ENCODE data around the gene WIPF2. TPM values are rescaled to one million over a fixed set of nuclear protein-coding genes. Genes with fewer than 3 reads are reported as not detected.
A peak's percentile ranks its signal among the peaks of the same experiment; 100 is the strongest.
"Not testable (repeated sequence)": the region's sequence is repeated elsewhere in the genome, so short reads cannot be mapped to it uniquely, and the experiment has no call there.

Gene WIPF2
- polyA plus RNA-seq, 1 donor (not counting 4 experiments of a cell fraction or from before 2014, with no cell fraction given) = 8.5 TPM

- dilution Hi-C loops (cut with MboI; ENCODE audit: extremely low pct_ligation_motif_present, low sequenced_read_pairs) = loop anchor here (5.0 kb wide), 1 partner anchor 59 kb away; the partner anchor contains the start of gene GJD3
- peaks cover 31% of the 10 kb centered on the region for H3K4me1 ChIP-seq (ENCODE audit: control insufficient read depth, extremely low read depth, insufficient read depth, low read length)
- H3K27ac ChIP-seq (ENCODE audit: control insufficient read depth, insufficient read depth, low read length) = no peak overlapping the region
- H3K4me2 ChIP-seq (ENCODE audit: control insufficient read depth, extremely low read depth, insufficient read depth, low read depth, low read length) = no peak overlapping the region
- FAIRE-seq (peak; percentile 43), DNase-seq (ENCODE audit: low read depth, low spot score) (no peak)
- no peaks in the 10 kb centered on the region for H4K20me1 ChIP-seq (ENCODE audit: control insufficient read depth, extremely low read depth, insufficient read depth, low read length)
- H3K27me3 ChIP-seq (ENCODE audit: control insufficient read depth, extremely low read depth, insufficient read depth, low read length) = no peaks in the 10 kb centered on the region
- H3K79me2 ChIP-seq (ENCODE audit: control insufficient read depth, insufficient read depth, low read length) = no peaks in the 10 kb centered on the region
- TF ChIP-seq EZH2 (IDR thresholded peaks at IDR 0.05; ENCODE audit: low read length) (no peak), CTCF (optimal IDR thresholded peaks at IDR 0.05 in 1 of 3, IDR thresholded peaks at IDR 0.05 in 1 of 3, conservative IDR thresholded peaks at IDR 0.05 in 1 of 3; ENCODE audit: extremely low read depth in 1 of 3, insufficient read depth in 2 of 3, low read length in 3 of 3) (peak; percentile 43 to 68 (median 68))
- H3K4me3 ChIP-seq (ENCODE audit: control insufficient read depth in 2 of 3, extremely low read depth in 1 of 3, insufficient read depth in 2 of 3, low read depth in 1 of 3, low read length in 3 of 3) = no peak overlapping the region
- no peaks in the 10 kb centered on the region for H3K9me1 ChIP-seq (ENCODE audit: control insufficient read depth, extremely low read depth, insufficient read depth, low read length)
- no peaks in the 10 kb centered on the region for H3K9me3 ChIP-seq (ENCODE audit: control insufficient read depth, low read depth, low read length)
- H3K36me3 ChIP-seq (ENCODE audit: control insufficient read depth in 2 of 2, extremely low read depth in 1 of 2, insufficient read depth in 2 of 2, low read length in 2 of 2) = peaks cover 0 to 31% of the 10 kb centered on the region in 2 experiments
- H2AFZ ChIP-seq (ENCODE audit: control insufficient read depth, low read length) = no peak overlapping the region
- H3K9ac ChIP-seq (ENCODE audit: control insufficient read depth, extremely low read depth, insufficient read depth, low read length) = no peak overlapping the region
Measured at GRCh38 chr17:40303009-40303657, 84.0 kb downstream of the WIPF2 start.

- TF ChIP-seq CTCF (optimal IDR thresholded peaks at IDR 0.05 in 1 of 3, IDR thresholded peaks at IDR 0.05 in 1 of 3, conservative IDR thresholded peaks at IDR 0.05 in 1 of 3; ENCODE audit: extremely low read depth in 1 of 3, insufficient read depth in 2 of 3, low read length in 3 of 3) (no peak), EZH2 (IDR thresholded peaks at IDR 0.05; ENCODE audit: low read length) (no peak)
- Histone ChIP-seq H2AFZ (ENCODE audit: control insufficient read depth, low read length) (no peak overlapping the region), H3K36me3 (ENCODE audit: control insufficient read depth in 2 of 2, extremely low read depth in 1 of 2, insufficient read depth in 2 of 2, low read length in 2 of 2) (peaks cover 0 to 31% of the 10 kb centered on the region in 2 experiments), H3K4me1 (ENCODE audit: control insufficient read depth, extremely low read depth, insufficient read depth, low read length) (peaks cover 36% of the 10 kb centered on the region), H3K9ac (ENCODE audit: control insufficient read depth, extremely low read depth, insufficient read depth, low read length) (no peak overlapping the region), H3K4me2 (ENCODE audit: control insufficient read depth, extremely low read depth, insufficient read depth, low read depth, low read length) (no peak overlapping the region), H3K9me3 (ENCODE audit: control insufficient read depth, low read depth, low read length) (no peaks in the 10 kb centered on the region), H3K27me3 (ENCODE audit: control insufficient read depth, extremely low read depth, insufficient read depth, low read length) (no peaks in the 10 kb centered on the region), H3K9me1 (ENCODE audit: control insufficient read depth, extremely low read depth, insufficient read depth, low read length) (no peaks in the 10 kb centered on the region), H4K20me1 (ENCODE audit: control insufficient read depth, extremely low read depth, insufficient read depth, low read length) (no peaks in the 10 kb centered on the region), H3K79me2 (ENCODE audit: control insufficient read depth, insufficient read depth, low read length) (no peaks in the 10 kb centered on the region), H3K4me3 (ENCODE audit: control insufficient read depth in 2 of 3, extremely low read depth in 1 of 3, insufficient read depth in 2 of 3, low read depth in 1 of 3, low read length in 3 of 3) (no peak overlapping the region), H3K27ac (ENCODE audit: control insufficient read depth, insufficient read depth, low read length) (no peak overlapping the region)
- no peak for DNase-seq (ENCODE audit: low read depth, low spot score)
- no peak for FAIRE-seq
- dilution Hi-C loops (cut with MboI; ENCODE audit: extremely low pct_ligation_motif_present, low sequenced_read_pairs) = loop anchor here (5.0 kb wide), 1 partner anchor 58 kb away; the partner anchor contains the start of gene GJD3
Measured at GRCh38 chr17:40303708-40304551, 84.8 kb downstream of the WIPF2 start.

GRCh38 chr17:40304552-40304863 lies 85.4 kb downstream of the WIPF2 start:
- H3K9ac ChIP-seq (ENCODE audit: control insufficient read depth, extremely low read depth, insufficient read depth, low read length); DNase-seq (ENCODE audit: low read depth, low spot score); H3K9me3 ChIP-seq (ENCODE audit: control insufficient read depth, low read depth, low read length); H3K27me3 ChIP-seq (ENCODE audit: control insufficient read depth, extremely low read depth, insufficient read depth, low read length); H4K20me1 ChIP-seq (ENCODE audit: control insufficient read depth, extremely low read depth, insufficient read depth, low read length); H3K4me2 ChIP-seq (ENCODE audit: control insufficient read depth, extremely low read depth, insufficient read depth, low read depth, low read length); FAIRE-seq; H3K9me1 ChIP-seq (ENCODE audit: control insufficient read depth, extremely low read depth, insufficient read depth, low read length); H2AFZ ChIP-seq (ENCODE audit: control insufficient read depth, low read length); H3K79me2 ChIP-seq (ENCODE audit: control insufficient read depth, insufficient read depth, low read length); H3K4me3 ChIP-seq (ENCODE audit: control insufficient read depth in 2 of 3, extremely low read depth in 1 of 3, insufficient read depth in 2 of 3, low read depth in 1 of 3, low read length in 3 of 3); H3K27ac ChIP-seq (ENCODE audit: control insufficient read depth, insufficient read depth, low read length): not testable (repeated sequence)
- dilution Hi-C loops (cut with MboI; ENCODE audit: extremely low pct_ligation_motif_present, low sequenced_read_pairs) = loop anchor here (5.0 kb wide), 1 partner anchor 58 kb away; the partner anchor contains the start of gene GJD3
- Histone ChIP-seq H3K36me3 (ENCODE audit: control insufficient read depth in 2 of 2, extremely low read depth in 1 of 2, insufficient read depth in 2 of 2, low read length in 2 of 2) (peaks cover 0 to 31% of the 10 kb centered on the region in 2 experiments), H3K4me1 (ENCODE audit: control insufficient read depth, extremely low read depth, insufficient read depth, low read length) (peaks cover 42% of the 10 kb centered on the region)

Data from keratinocyte (primary cell).